Activated T-cell treated with anti-CD3 and anti-CD28 coated beads, Interleukin-2, amount 50 U/mL, for 24 hours (primary cell): ENCODE data around the gene ARFGAP1.

Experiments used
- DNase-seq: peaks from one replicate; pipeline ENCODE4 v3.0.0-alpha.2; 2020
- H3K27ac Mint-ChIP-seq: 2 replicates; pipeline ENCODE4 v1.8.0; 2020; ENCODE audit warnings: mild to moderate bottlenecking, mixed read lengths
- H3K27me3 Mint-ChIP-seq: 2 replicates; pipeline ENCODE4 v1.8.0; 2020; ENCODE audit warnings: mixed read lengths
- H3K36me3 Mint-ChIP-seq: 2 replicates; pipeline ENCODE4 v1.8.0; 2020; ENCODE audit warnings: low read depth, mixed read lengths
- H3K4me1 Mint-ChIP-seq: 2 replicates; pipeline ENCODE4 v1.8.0; 2020; ENCODE audit warnings: low read depth, mixed read lengths
- H3K4me3 Mint-ChIP-seq: 2 replicates; pipeline ENCODE4 v1.8.0; 2020; ENCODE audit warnings: mild to moderate bottlenecking, moderate library complexity, mixed read lengths
- H3K9me3 Mint-ChIP-seq: 2 replicates; pipeline ENCODE4 v1.8.0; 2020; ENCODE audit warnings: mixed read lengths

ARFGAP1 gene

GRCh38 chr20:63284981-63285524, 12.4 kb downstream of the ARFGAP1 start:
- H3K36me3 Mint-ChIP-seq, result peaks cover 69% of the 10 kb centered on the region
- H3K27ac Mint-ChIP-seq, result peak overlapping the region; percentile 40
- H3K27me3 Mint-ChIP-seq, result no peaks in the 10 kb centered on the region
- peak overlapping the region; percentile 69 for H3K4me3 Mint-ChIP-seq
- peaks cover 4% of the 10 kb centered on the region for H3K4me1 Mint-ChIP-seq
- no peak for DNase-seq
- no peaks in the 10 kb centered on the region for H3K9me3 Mint-ChIP-seq

GRCh38 chr20:63285636-63286615, 13.3 kb downstream of the ARFGAP1 start:
- H3K4me1 Mint-ChIP-seq, result peaks cover 5% of the 10 kb centered on the region
- no peak overlapping the region for H3K27ac Mint-ChIP-seq
- H3K4me3 Mint-ChIP-seq, result no peak overlapping the region
- no peaks in the 10 kb centered on the region for H3K9me3 Mint-ChIP-seq
- no peaks in the 10 kb centered on the region for H3K27me3 Mint-ChIP-seq
- H3K36me3 Mint-ChIP-seq, result peaks cover 60% of the 10 kb centered on the region
- DNase-seq, result no peak

- Mint-ChIP-seq H3K36me3 (peaks cover 51% of the 10 kb centered on the region), H3K4me3 (no peak overlapping the region), H3K27ac (no peak overlapping the region), H3K27me3 (no peaks in the 10 kb centered on the region), H3K4me1 (peaks cover 6% of the 10 kb centered on the region), H3K9me3 (no peaks in the 10 kb centered on the region)
- no peak for DNase-seq
Measured at GRCh38 chr20:63286781-63287696, 14.4 kb downstream of the ARFGAP1 start.

GRCh38 chr20:63287697-63288580, 15.3 kb downstream of the ARFGAP1 start:
- Mint-ChIP-seq H3K4me1 (peaks cover 6% of the 10 kb centered on the region), H3K9me3 (no peaks in the 10 kb centered on the region), H3K27ac (no peak overlapping the region), H3K27me3 (no peaks in the 10 kb centered on the region), H3K4me3 (no peak overlapping the region), H3K36me3 (peaks cover 43% of the 10 kb centered on the region)
- DNase-seq, result no peak

- Mint-ChIP-seq H3K27ac (no peak overlapping the region), H3K27me3 (no peaks in the 10 kb centered on the region), H3K9me3 (no peaks in the 10 kb centered on the region), H3K36me3 (peaks cover 36% of the 10 kb centered on the region), H3K4me3 (no peak overlapping the region), H3K4me1 (peaks cover 5% of the 10 kb centered on the region)
- DNase-seq, result no peak
Measured at GRCh38 chr20:63288581-63289251, 16.1 kb downstream of the ARFGAP1 start.

GRCh38 chr20:63289311-63290135, 16.9 kb downstream of the ARFGAP1 start:
- H3K4me3 Mint-ChIP-seq, result no peak overlapping the region
- no peaks in the 10 kb centered on the region for H3K9me3 Mint-ChIP-seq
- peaks cover 2% of the 10 kb centered on the region for H3K4me1 Mint-ChIP-seq
- H3K36me3 Mint-ChIP-seq, result peaks cover 30% of the 10 kb centered on the region
- H3K27me3 Mint-ChIP-seq, result no peaks in the 10 kb centered on the region
- H3K27ac Mint-ChIP-seq, result no peak overlapping the region
- no peak for DNase-seq

- Mint-ChIP-seq H3K36me3 (peaks cover 28% of the 10 kb centered on the region), H3K9me3 (no peaks in the 10 kb centered on the region), H3K4me1 (peaks cover 5% of the 10 kb centered on the region), H3K27ac (no peak overlapping the region), H3K4me3 (no peak overlapping the region), H3K27me3 (peaks cover 3% of the 10 kb centered on the region)
- no peak for DNase-seq
Measured at GRCh38 chr20:63290136-63290676, 17.6 kb downstream of the ARFGAP1 start.

GRCh38 chr20:63290677-63291472, 18.3 kb downstream of the ARFGAP1 start:
- Mint-ChIP-seq H3K4me1 (peaks cover 11% of the 10 kb centered on the region), H3K4me3 (no peak overlapping the region), H3K27me3 (peaks cover 3% of the 10 kb centered on the region), H3K9me3 (no peaks in the 10 kb centered on the region), H3K27ac (no peak overlapping the region), H3K36me3 (peaks cover 22% of the 10 kb centered on the region)
- DNase-seq, result peak; percentile 83

- no peak for DNase-seq
- Mint-ChIP-seq H3K36me3 (peaks cover 19% of the 10 kb centered on the region), H3K4me3 (no peak overlapping the region), H3K4me1 (peaks cover 14% of the 10 kb centered on the region), H3K9me3 (no peaks in the 10 kb centered on the region), H3K27ac (no peak overlapping the region), H3K27me3 (peaks cover 3% of the 10 kb centered on the region)
Measured at GRCh38 chr20:63291811-63292210, 19.2 kb downstream of the ARFGAP1 start.

GRCh38 chr20:63292292-63292701, 19.7 kb downstream of the ARFGAP1 start:
- no peaks in the 10 kb centered on the region for H3K9me3 Mint-ChIP-seq
- H3K27me3 Mint-ChIP-seq, result peaks cover 3% of the 10 kb centered on the region
- H3K36me3 Mint-ChIP-seq, result peaks cover 15% of the 10 kb centered on the region
- H3K4me1 Mint-ChIP-seq, result peaks cover 14% of the 10 kb centered on the region
- H3K27ac Mint-ChIP-seq, result no peak overlapping the region
- no peak overlapping the region for H3K4me3 Mint-ChIP-seq
- DNase-seq, result no peak

GRCh38 chr20:63292904-63293303, 20.3 kb downstream of the ARFGAP1 start, which contains the start of gene COL20A1:
TSS of gene COL20A1 (plus strand) at chr20:63293186. CDS start at chr20:63295108, 1,922 bp downstream.
- Mint-ChIP-seq H3K27me3 (peaks cover 3% of the 10 kb centered on the region), H3K4me3 (no peak within 1 kb of the TSS), H3K4me1 (peaks cover 14% of the 10 kb centered on the region), H3K27ac (peak within 1 kb of the TSS; percentile 55), H3K9me3 (no peaks in the 10 kb centered on the region), H3K36me3 (peaks cover 13% of the 10 kb centered on the region)
- DNase-seq, result no peak

- no peak overlapping the region for H3K4me3 Mint-ChIP-seq
- H3K9me3 Mint-ChIP-seq, result no peaks in the 10 kb centered on the region
- peaks cover 5% of the 10 kb centered on the region for H3K27me3 Mint-ChIP-seq
- peak overlapping the region; percentile 55 for H3K27ac Mint-ChIP-seq
- peaks cover 8% of the 10 kb centered on the region for H3K36me3 Mint-ChIP-seq
- no peak for DNase-seq
- peaks cover 14% of the 10 kb centered on the region for H3K4me1 Mint-ChIP-seq
Measured at GRCh38 chr20:63293456-63293855, 20.8 kb downstream of the ARFGAP1 start.
